DND-41 (cell line): ENCODE results near the gene CDH20.

Source experiments
- ATAC-seq: fragments of 200-7000 bp; cut with Tn5 transposase; 3 replicates; pipeline ENCODE4 v1.9.1; 2021; ENCODE audit warnings: low read depth; ENCODE audit not compliant: insufficient read depth
- DNase-seq: peaks from one replicate; pipeline ENCODE4 v3.0.0-alpha.2; 2020
- H2AFZ ChIP-seq: 2 replicates; pipeline ENCODE4 v1.6.0; 2012; ENCODE audit warnings: low read depth, low read length
- H3K27ac ChIP-seq: 2 replicates; pipeline ENCODE4 v1.5.1; 2012; ENCODE audit warnings: low read length, inconsistent platforms
- H3K27me3 ChIP-seq: fragments of 200-600 bp; sonication (generic); 2 replicates; pipeline ENCODE4 v1.6.0; 2012; ENCODE audit warnings: low read length, mild to moderate bottlenecking, inconsistent platforms; ENCODE audit not compliant: insufficient read depth, poor library complexity
- H3K36me3 ChIP-seq: 2 replicates; pipeline ENCODE4 v1.5.1; 2012; ENCODE audit warnings: low read length, inconsistent platforms; ENCODE audit not compliant: insufficient read depth
- H3K4me1 ChIP-seq: 2 replicates; pipeline ENCODE4 v1.5.1; 2012; ENCODE audit warnings: mild to moderate bottlenecking, low read length; ENCODE audit not compliant: insufficient read depth
- H3K4me2 ChIP-seq: 2 replicates; pipeline ENCODE4 v1.6.0; 2012; ENCODE audit warnings: mild to moderate bottlenecking, moderate library complexity, low read length, inconsistent platforms; ENCODE audit not compliant: insufficient read depth
- H3K4me3 ChIP-seq, 2 experiments: fragments of 200-600 bp in 1 of 2; shearing (Covaris generic) in 1 of 2; 2 replicates each; pipeline ENCODE4 v1.5.1; 2012 to 2016; ENCODE audit warnings: inconsistent platforms in 2 of 2, low read length in 2 of 2, mild to moderate bottlenecking in 2 of 2, low read depth in 1 of 2, moderate library complexity in 1 of 2
- H3K79me2 ChIP-seq: 2 replicates; pipeline ENCODE4 v1.6.0; 2012; ENCODE audit warnings: low read length, inconsistent platforms; ENCODE audit not compliant: insufficient read depth
- H3K9ac ChIP-seq: 2 replicates; pipeline ENCODE4 v1.6.0; 2012; ENCODE audit warnings: low read depth, mild to moderate bottlenecking, inconsistent platforms, low read length, moderate library complexity
- H3K9me3 ChIP-seq: 2 replicates; pipeline ENCODE4 v1.5.1; 2012; ENCODE audit warnings: low read length, moderate library complexity, mild to moderate bottlenecking, inconsistent platforms; ENCODE audit not compliant: insufficient read depth, severe bottlenecking
- H4K20me1 ChIP-seq: 2 replicates; pipeline ENCODE4 v1.6.0; 2012; ENCODE audit warnings: low read length; ENCODE audit not compliant: insufficient read depth
- CTCF ChIP-seq: IDR thresholded peaks from 2 replicates; pipeline ENCODE4 v1.5.1; 2012; ENCODE audit warnings: borderline replicate concordance, low read length, moderate library complexity, mild to moderate bottlenecking; ENCODE audit not compliant: poor library complexity, severe bottlenecking; ENCODE audit errors: extremely low read depth
- EZH2 ChIP-seq: IDR thresholded peaks from 3 replicates; pipeline ENCODE4 v1.6.1; 2012; ENCODE audit warnings: borderline replicate concordance, low read depth, mild to moderate bottlenecking, moderate library complexity, low read length, inconsistent platforms; ENCODE audit not compliant: severe bottlenecking

CDH20 gene

GRCh38 chr18:61466736-61467135 is 133.5 kb downstream of the CDH20 start:
- Histone ChIP-seq H3K9me3 (no peaks in the 10 kb centered on the region), H3K4me1 (no peaks in the 10 kb centered on the region), H4K20me1 (no peaks in the 10 kb centered on the region), H3K79me2 (no peaks in the 10 kb centered on the region), H3K27me3 (peaks cover 3% of the 10 kb centered on the region), H3K36me3 (no peaks in the 10 kb centered on the region), H3K27ac (no peak overlapping the region), H3K4me2 (no peak overlapping the region), H3K4me3 (no peak overlapping the region), H2AFZ (no peak overlapping the region), H3K9ac (no peak overlapping the region)
- DNase-seq (no peak), ATAC-seq (no peak)
- no peak for TF ChIP-seq EZH2
- no peak for TF ChIP-seq CTCF

GRCh38 chr18:61470031-61470674 is 136.9 kb downstream of the CDH20 start:
- no peak for ATAC-seq
- Histone ChIP-seq H4K20me1 (no peaks in the 10 kb centered on the region), H3K9ac (no peak overlapping the region), H3K36me3 (no peaks in the 10 kb centered on the region), H3K27ac (no peak overlapping the region), H2AFZ (no peak overlapping the region), H3K4me3 (no peak overlapping the region), H3K4me1 (no peaks in the 10 kb centered on the region), H3K79me2 (no peaks in the 10 kb centered on the region), H3K27me3 (peaks cover 12% of the 10 kb centered on the region), H3K4me2 (no peak overlapping the region), H3K9me3 (no peaks in the 10 kb centered on the region)
- no peak for TF ChIP-seq EZH2
- TF ChIP-seq CTCF, result no peak
- DNase-seq, result no peak

GRCh38 chr18:61471541-61471940 is 138.3 kb downstream of the CDH20 start:
- H3K27me3 ChIP-seq, result peaks cover 15% of the 10 kb centered on the region
- no peak for ATAC-seq
- H3K9me3 ChIP-seq, result no peaks in the 10 kb centered on the region
- TF ChIP-seq CTCF, result no peak
- no peak for TF ChIP-seq EZH2
- DNase-seq, result no peak
- H3K27ac ChIP-seq, result no peak overlapping the region
- no peak overlapping the region for H3K9ac ChIP-seq
- no peak overlapping the region for H2AFZ ChIP-seq
- H4K20me1 ChIP-seq, result no peaks in the 10 kb centered on the region
- H3K4me1 ChIP-seq, result no peaks in the 10 kb centered on the region
- no peaks in the 10 kb centered on the region for H3K79me2 ChIP-seq
- H3K4me3 ChIP-seq, result no peak overlapping the region
- no peaks in the 10 kb centered on the region for H3K36me3 ChIP-seq
- no peak overlapping the region for H3K4me2 ChIP-seq

- no peak for TF ChIP-seq EZH2
- no peak for TF ChIP-seq CTCF
- DNase-seq (no peak), ATAC-seq (no peak)
- Histone ChIP-seq H2AFZ (no peak overlapping the region), H3K4me3 (no peak overlapping the region), H3K79me2 (no peaks in the 10 kb centered on the region), H3K4me1 (no peaks in the 10 kb centered on the region), H3K4me2 (no peak overlapping the region), H3K36me3 (no peaks in the 10 kb centered on the region), H3K27ac (no peak overlapping the region), H4K20me1 (no peaks in the 10 kb centered on the region), H3K9ac (no peak overlapping the region), H3K9me3 (no peaks in the 10 kb centered on the region), H3K27me3 (peaks cover 15% of the 10 kb centered on the region)
Observed at GRCh38 chr18:61471942-61472341, 138.7 kb downstream of the CDH20 start.
